ENCODE data around the gene NOC2L.
"Not testable (repeated sequence)": the region's sequence is repeated elsewhere in the genome, so short reads cannot be mapped to it uniquely, and the experiment has no call there.

The NOC2L gene

DNA sequence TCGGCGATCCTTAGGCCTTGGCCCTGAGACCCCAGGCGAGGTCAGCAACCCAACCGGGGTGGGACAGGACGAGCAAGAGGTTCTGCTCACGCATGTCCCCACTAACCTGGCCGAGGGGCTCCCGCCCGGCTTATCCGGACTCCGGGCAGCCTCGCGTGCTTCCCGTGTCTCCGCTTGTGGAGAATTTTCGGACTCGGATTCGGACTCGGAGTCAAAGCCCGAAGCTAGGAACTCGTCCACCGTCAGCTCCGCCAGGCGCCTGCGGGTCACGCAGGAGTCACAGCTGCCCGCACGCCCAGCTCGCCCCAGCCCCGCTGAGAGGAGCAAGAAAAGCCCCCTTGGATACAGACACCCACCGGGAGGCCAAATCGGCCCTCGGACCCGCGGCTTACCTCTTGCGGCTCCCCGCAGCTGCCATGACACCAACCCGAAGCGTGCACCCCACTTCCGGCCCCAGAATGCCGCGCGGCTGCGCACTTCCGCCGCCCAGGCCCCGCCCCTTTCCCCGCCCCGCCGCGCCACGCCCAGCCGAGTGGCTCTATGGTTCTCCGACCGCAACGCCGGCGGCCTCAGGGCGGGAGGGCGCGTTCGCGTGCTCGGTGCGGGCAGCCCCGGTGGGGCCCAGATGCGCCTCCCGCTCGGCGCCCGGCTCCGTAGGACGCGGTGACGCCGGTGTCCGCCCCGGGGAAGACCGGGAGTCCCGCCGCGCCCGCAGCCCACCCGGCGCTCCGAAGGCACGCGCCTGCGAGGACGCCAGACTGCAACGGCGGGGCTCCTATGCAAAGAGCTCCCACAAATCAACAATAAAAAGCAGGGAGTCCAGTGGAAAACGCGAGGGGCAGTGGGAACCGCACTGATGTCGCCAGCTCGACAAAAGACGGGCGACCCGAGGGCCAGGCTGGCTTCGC lies at the start of gene NOC2L:
TSS of gene NOC2L (minus strand) at position 434 of the 908 bp plus-strand sequence. CDS start at position 418, 16 bp downstream.
- peak; percentile 93 to 98 for DNase-seq

DNA sequence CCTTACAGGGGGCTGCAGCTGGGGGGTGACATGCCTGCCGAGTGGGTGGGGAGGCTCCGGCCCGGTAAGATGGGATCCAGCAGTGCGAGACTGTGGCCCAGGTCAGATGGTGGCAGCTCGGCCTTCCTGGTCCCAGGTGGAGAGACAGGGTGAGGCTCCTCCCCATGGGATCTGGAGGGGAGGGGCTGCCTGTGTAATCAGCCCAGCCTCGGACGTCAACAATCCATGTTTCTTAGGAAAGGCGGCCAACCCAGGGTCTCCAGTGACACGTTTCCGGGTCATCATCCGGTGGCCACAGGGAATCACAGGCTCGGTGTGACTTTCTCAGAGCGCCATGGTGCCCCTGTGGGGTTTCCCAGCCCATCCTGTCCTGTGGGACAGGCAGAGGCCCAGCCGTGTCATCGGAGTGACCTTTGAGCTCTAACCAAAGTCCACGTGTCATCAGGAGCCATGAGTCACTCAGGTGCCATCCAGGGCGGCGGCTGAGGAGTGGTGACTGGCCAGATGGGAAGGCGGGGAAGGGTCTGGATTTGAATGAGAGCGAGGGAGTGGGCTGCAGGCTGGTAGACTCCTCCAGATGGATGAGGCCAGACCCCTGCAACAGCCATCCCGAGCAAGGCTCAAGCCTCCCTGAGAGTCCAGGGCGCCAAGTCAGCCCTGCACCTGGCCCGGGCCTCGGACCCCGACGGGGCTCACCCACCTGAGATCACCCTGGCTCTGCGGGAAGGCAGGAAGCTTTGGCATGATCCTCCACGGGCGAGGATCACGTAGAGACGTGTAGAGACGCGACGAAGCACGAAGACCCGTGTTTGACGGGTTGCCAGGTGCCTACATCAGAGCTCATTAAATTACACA lies 47.5 kb upstream of the NOC2L start:
- DNase-seq, result no peak

DNA sequence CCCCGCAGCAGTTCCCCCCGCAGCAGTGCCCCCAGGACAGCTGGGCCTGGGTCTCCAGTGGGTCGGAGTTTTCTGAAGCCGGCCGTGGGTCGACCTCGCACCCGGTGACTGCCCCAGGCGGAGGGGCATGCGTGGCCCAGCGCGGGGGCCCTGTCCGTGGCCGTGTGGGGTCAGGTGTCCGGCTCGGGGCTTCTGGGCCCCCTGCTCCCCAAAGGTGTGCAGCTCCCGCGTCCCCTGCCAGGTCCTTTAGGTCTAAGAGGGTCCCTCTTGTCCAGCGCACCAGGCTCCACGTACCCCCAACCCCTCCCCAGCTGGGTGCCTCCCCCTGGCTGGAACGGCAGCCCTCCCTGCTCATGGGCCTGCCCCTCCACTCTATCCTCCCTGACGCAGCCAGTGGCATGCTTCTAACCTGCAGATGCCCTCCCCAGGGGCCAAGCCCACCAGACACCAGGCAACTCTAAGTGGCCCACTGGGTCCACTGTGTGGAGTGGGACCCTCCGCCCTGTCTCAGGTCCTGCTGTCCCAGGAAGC lies 46.8 kb upstream of the NOC2L start:
- no peak for DNase-seq

DNA sequence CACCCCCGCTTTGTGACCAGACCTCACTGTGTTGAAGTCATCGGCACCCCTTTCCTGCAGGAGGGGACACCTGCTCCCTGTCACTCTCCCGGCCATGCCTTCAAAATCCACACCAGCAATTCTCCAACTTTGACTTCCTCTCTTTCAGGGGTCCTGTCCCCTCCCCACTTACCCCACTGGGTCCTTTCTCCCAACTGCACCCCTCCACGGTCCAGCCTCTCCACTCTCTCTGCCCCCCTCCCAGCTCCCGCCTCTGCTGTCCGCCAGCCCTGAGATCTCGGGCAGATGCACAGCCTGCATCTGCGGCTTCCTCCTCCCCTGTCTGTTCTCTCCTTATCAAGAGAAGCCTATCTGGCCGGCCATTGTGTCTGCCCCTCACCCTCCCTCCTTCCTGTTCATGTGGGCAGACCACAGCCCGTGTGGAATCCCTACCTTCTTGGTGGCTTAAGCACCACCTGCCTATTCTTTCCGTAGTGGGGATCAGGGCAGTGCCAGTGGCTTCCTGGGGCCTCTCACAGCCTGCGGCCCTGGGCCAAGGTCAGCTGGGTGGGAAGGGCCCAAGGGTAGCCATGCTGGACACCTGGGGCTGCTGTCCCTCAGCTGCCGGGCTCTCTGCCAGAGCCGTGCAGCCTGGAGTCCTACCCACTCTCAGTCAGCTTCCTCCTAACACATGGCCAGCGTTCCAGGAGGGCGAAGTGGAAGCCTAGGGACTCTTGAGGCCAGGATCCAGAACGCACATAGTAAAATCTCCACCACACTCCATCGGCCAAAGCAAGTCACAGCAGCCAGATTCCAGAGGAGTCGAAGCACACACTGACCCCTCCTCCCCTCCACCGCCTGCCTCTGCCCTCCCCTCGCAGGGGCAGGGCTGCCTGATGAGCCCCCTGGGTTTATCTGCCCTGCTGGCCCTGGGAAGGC lies 46.0 kb upstream of the NOC2L start:
- DNase-seq, result no peak

DNA sequence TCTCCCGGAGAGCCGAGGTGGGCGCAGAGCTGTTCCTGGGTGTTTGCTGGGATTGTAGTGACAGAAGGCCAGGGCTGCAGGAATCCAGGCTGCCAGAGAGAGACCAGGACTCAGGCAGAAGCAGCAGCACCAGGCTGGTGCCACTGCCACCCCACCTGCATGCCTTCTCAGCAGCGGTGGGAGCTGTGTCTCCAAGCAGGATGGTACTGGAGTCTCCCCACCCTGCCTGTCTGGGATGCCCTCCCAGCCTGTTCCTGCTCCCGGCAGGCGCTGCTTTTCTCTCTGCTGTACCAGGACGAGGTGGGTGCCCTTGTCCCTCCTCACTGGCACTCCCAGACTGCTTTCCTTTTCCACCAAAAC lies 45.3 kb upstream of the NOC2L start:
- DNase-seq, result no peak

DNA sequence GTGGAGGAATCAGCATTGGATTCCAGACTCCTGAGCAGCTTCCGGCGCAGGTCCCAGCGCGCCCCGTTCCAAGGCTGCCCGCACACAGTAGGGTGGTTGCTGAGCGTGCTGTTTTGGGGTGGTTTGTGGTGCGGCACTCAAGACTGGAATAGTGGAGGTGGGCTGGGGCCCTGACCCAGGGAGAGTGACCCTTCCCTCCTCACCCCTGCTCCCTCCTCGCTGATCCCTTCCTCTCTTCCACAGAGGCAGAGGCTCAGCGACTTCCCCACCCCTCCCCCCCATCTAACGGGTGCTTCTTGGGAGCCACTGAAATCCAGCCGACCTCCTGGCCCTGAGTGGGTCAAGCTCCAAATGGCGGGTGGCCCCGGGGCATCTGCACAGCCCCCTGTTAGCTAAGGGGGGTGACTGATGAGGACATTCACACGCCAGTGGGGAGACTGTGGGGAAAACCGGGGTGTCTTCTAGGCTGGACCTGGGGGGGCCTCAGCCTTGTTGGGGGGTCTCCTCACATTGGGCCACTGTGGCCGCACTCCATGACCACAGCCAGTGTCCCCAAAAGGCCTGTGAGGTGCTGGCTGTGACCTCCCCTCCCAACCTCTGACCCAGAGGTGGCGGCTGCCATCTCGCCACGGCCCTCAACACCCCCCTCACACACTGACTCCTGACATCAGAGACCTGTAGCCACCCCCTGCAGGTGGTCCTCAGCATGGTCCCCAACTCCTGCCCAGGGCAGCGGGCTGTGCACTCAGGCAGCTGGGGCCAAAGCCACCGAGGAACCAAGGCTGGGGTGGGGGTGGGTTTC lies 44.8 kb upstream of the NOC2L start:
- DNase-seq, result no peak

DNA sequence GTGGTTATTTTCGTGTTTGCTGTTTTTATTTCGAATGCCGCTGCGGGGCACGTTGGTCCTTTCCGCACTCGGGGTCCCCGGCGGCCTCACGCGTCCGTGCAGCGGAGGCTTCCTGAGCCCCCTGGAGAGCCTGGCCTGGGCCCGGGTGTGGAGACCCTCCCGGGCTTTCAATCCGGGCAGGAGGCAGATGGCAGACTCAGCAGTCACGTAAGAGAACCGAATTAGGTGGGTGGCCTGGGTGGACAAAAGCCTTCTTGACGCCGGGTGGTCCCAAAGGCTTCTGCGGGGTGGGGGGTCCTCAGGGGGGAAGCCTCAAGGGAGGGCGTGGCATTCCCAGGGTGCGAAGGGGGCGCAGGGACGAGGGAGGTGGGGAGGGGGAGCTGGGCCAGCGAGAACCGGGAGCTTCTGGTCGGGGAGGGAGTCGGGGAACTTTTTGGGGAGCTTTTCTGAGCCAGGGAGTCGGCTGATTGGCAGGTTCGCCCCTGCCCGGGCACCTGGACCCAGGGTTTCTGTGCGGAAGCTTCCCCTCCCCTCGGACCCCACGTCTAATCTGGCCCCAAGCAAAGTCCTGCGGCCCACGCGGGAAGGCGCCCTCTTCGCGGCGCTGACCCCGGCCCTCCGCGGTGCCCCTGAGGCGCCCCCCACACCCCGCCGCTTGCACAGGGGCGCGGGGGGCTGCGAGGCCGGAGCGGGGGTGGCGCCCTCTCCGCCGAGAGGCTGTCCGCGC lies 42.2 kb upstream of the NOC2L start:
- no peak for DNase-seq

DNA sequence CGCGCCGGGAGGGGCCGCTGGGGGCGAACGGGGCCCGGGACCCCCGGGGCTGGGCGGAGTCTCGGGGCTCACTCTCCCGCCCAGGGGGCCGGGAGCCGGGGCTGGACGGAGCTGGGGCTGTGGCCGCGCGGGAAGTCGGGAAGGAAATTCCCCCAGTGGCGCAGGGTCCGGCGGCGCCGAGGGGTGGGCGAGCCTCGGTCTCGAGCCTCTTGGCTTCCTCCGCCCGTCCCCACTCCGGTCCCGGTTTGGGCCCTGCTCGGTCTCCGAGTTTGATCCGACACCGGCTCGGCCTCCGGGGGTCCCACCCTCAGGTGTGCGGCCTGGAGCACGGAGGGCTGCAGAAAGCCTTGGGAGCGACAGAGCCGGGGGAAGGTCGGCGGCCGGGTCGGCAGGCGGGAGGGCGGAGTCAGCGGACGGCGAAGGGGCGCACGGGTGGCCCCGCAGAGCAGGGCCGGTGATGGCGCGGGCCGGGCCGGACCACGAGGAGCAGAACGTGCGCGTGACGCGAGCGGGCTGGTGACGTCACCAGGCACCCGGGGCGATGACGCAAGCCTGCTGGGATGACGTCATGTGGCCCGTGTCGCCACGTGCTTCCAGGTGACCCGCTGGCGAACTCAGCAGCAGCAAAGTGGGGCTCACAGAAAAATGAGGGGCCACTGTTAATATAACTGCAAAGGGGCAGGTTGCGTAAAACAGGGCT lies 41.5 kb upstream of the NOC2L start:
- peak; percentile 73 to 76 for DNase-seq

DNA sequence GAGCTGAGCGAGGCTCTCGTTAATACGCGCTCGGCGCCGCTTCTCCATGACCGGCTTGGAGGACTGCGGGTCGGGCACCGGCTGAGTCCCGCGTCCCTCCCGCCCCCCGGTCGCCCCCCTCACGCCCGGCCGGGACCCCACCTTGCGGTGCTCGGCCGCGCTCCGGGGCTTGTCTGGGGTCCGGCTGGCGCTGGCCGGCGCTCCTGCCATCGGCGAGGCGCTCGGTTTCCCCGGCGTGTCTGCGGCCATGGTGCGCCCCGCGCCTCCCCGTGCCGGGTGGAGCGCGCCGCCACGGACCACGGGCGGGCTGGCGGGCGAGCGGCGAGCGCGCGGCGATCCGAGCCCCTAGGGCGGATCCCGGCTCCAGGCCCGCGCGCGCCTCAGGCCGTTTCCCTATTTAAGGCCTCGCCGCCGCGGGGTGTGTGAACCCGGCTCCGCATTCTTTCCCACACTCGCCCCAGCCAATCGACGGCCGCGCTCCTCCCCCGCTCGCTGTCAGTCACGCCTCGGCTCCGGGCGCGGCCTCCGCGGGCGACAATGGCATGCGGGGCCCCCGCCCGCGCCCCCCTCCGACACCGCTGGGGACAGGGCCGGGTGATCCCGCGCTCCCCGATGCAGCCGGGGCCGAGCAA lies 40.8 kb upstream of the NOC2L start, which contains the start of gene HES4:
TSS of gene HES4 (minus strand) at position 373 of the 632 bp plus-strand sequence. CDS start at position 249, 124 bp downstream.
- DNase-seq, result peak; percentile 71 to 77

DNA sequence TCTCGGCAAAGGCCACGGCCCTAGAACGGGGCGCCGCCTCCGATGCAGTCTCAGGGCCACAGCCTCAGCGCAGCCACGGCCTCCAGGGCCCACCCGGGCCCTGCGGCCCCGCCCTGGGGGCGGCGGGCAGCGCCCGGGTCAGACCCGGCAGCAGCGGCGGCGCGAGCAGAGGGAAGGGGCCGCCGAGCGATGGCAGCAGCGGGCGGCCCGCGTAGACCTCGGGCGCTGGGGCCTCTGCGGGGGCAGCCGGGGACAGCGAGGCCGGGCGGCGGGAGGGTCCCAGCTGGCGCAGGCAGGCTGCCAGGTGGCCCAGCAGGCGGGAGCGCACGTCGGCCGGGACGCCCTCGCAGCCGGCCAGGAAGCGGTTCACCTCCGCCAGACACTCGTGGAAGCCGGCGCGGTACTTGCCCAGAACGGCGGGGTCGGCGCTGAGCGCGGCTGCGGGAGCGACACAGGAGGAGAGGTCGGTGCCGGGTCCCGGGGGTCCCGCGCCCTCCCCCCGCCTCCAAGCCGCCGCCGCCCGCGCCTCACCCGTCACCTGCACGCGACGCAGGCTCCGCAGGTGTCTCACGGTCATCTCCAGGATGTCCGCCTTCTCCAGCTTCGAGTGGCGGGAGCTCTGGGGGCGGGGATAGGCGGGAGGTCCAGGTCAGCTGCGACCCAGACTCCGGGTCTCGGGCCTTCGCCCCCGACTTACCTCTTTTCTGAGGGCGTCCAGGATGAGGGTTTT lies 40.1 kb upstream of the NOC2L start:
- no peak for DNase-seq

DNA sequence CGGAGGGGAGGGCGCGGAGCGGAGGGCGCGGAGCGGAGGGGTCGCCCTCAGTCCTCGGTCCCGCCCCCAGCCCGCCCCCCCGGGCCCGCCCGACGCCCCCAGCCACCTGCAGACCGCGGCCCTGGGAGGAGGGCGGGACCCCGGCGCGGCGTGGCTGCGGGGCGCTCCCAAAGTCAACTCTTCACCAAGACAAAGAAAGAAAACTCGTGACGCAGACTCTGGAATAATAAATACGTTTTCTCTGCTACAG lies 39.6 kb upstream of the NOC2L start:
- DNase-seq, result no peak

DNA sequence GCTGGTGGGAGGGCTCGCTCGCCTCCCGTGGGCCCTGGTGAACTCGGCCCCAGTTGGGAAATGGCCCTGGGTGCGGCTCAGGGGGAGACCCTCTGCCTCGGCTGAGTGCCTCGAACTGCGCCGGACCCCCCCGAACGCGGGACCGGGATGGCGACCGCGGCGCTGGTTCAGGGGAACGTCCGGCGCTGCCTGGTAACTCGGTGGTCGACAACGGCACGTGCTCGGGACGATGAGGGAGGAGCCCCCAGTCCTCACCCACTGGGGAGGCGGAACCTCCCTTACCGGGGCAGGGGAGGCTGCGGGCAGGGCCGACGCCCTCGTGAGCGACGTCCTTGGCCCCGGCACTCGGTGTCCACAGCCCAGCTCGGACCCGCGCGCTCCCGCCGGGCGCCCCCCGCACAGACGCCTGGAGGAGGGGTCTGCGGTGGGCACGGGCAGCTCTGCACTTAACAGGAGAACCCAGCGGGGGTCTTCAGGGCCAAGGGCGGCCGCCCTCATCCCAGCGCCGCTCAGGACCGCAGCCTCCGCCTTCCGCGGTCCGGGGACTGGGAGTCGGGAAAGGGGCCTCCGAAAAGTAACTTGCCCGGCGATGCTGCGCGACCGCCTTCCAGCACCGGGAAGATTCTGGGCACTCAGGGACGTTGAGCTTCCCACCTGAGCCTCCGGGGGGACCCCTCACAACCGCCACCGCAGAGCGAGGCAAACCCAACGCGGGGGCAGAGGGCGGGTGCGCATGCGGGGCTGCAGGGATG lies 39.1 kb upstream of the NOC2L start:
- DNase-seq, result no peak

DNA sequence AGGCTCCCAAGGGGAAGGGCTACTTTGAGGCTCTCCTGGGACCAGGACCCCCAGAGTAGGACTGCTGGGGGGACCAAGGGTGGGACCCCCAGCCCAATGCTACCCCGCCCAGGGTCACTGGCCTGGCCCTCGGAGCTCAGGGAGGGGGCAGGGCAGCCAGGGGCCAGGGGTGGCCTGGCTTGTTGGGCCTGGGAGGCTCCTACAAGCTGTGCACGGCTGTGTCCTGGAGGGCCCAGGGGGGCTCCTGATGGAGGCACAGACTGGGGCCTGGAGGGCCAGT lies 38.6 kb upstream of the NOC2L start:
- DNase-seq, result no peak

DNA sequence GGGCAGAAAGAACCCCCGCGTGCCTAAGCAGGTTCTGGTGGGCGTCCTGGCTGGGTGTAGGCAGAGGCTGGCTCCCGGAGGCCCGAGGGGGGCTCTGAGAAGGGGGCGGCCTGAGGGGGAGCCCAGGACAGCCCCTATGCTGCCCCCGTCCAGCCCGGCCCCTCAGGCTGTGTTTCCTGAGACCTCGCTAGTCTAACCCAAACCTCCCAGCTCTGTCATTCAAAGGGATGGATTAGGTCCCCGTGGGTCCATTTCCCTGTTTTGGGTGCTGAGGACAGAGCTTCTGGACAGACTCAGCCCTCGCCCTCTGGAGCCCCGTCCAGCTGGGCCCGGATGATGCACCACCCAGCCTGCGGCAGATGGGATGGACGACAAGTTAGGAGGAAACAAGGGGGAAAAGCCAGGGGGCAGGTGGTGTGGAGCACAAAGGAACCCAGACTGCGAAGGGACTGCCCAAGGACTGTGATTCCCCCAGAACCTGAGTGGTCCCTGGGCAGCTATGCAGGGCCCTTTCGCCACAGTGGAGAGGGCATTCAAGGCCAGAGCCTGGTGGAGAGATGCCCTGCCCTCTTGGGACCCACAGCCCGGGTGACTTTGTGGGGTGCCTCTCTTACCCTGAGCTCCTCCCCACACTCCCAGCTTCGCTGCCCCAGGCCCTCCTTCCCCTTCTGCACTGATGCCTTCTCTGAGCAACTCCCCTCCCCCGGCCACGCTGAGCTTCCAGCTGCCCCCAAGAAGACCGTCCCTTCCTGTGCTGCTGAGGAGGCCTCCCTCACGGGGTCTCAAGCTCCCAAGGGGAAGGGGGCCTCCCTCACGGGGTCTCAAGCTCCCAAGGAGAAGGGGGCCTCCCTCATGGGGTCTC lies 38.0 kb upstream of the NOC2L start:
- no peak for DNase-seq

DNA sequence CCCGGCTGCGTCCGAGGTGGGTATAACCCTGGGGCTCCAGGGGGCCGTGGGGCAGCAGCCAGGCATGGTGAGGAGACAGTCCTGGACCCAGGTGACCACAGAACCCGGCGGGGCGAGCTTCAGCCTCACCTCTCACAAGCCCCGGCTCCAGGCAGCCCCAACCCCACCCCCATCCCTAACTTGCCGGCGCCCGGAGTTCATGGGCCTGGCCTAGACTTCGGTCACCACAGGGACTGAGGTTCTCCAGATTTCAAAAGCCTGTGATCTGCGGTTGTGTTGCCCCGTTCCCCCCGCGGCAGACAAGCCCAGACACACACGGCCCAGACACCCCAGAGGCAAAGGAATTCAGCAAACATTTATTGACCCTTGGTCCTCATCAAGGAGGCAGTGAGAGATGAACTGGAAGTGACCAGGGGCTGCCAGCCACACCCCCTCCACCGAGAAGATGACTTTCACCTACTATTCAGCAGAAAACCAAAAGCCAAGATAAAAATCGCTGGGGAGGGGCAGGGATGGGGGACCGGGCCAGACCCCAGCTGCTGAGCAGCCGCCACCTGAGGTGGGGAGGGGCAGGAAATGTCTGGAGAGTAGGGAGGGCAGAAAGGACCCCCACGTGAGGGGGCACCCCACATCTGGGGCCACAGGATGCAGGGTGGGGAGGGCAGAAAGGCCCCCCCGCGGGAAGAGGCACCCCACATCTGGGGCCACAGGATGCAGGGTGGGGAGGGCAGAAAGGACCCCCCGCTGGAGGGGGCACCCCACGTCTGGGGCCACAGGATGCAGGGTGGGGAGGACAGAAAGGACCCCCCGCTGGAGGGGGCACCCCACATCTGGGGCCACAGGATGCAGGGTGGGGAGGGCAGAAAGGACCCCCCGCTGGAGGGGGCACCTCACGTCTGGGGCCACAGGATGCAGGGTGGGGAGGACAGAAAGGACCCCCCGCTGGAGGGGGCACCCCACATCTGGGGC lies 36.9 kb upstream of the NOC2L start:
- no peak for DNase-seq

DNA sequence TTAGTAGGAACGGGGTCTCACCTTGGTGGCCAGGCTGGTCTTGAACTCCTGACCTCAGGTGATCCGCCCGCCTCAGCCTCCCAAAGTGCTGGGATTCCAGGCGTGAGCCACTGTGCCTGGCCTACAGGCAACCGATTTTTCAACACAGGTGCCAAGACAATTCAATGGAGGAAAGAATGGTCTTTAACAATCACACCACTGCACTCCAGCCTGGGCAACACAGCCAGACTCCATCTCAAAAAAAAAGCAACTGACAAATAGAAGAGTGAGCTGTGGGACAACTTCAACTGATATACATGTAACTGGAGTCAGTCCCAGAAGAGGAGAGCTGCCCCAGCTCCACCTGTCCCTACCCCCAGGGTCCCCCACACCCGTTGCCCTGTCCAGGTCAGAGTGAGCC lies 35.5 kb upstream of the NOC2L start:
- DNase-seq, result not testable (repeated sequence)
